Measurements from ENCODE around the gene ACTG1. TPM values are rescaled to one million over a fixed set of nuclear protein-coding genes. Genes with fewer than 3 reads are reported as not detected.

Gene ACTG1
- total and polyA plus RNA-seq, 2 donors (not counting 1 experiment from before 2014, with no cell fraction given), result 803 to 1,677 TPM

DNA sequence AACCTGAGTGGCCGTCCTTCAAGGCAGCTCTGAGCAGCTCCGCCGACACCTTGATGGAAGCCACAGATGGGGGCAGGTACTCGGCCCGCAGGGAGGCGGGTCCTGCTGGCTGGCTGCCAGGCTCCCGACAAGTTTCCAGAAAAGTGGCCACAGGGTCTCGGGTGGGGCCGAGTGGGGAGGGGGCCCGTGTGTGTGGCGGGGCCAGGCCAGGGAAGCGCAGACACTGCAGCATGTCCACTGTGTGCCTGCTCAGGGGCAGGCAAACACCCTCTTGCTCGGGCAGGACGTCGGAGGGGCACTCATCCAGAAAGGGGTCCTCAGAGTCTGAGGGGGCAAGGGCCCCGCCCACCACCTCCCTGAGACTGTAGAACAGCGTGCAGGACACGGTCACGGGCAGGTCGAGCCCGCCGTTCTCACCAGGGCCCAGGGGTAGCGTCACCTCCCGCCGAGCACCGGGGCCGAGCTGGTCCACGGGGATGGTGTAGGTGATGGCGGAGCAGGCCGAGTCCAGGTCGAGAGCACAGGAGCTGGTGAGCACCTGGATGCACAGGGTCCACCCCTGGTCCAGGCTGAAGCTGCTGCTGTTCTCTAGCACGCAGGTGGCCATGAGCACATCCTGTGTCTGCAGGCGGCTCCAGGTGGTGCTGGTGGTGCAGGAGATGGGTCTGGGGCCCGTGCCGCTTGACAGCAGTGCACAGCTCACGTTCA is 34.5 kb upstream of the ACTG1 start:
- Histone ChIP-seq H3K27me3 (replicated peaks in 1 of 4; ENCODE audit: control extremely low read depth in 1 of 4, control insufficient read depth in 3 of 4, insufficient read depth in 4 of 4, low read length in 3 of 4) (no peaks in the 10 kb centered on the region), H2AFZ (ENCODE audit: insufficient read depth, low read depth, low read length, poor library complexity, severe bottlenecking) (no peak overlapping the region), H3K4me2 (replicated peaks; ENCODE audit: low read depth, low read length, poor library complexity, severe bottlenecking) (no peak overlapping the region), H3K4me1 (ENCODE audit: control insufficient read depth in 2 of 2, insufficient read depth in 2 of 2, low read length in 2 of 2) (peaks cover 7 to 9% of the 10 kb centered on the region in 2 donors), H3K9me3 (ENCODE audit: control extremely low read depth in 1 of 3, control insufficient read depth in 2 of 3, insufficient read depth in 1 of 3, low read length in 2 of 3) (no peaks in the 10 kb centered on the region), H3K4me3 (ENCODE audit: control extremely low read depth in 1 of 5, extremely low read depth in 1 of 5, insufficient read depth in 1 of 5, low read depth in 2 of 5, low read length in 4 of 5) (no peak overlapping the region), H3K79me2 (ENCODE audit: control insufficient read depth, insufficient read depth, low read length) (peaks cover 40% of the 10 kb centered on the region), H4K20me1 (ENCODE audit: control insufficient read depth, insufficient read depth, low read length, poor library complexity, severe bottlenecking) (peaks cover 34% of the 10 kb centered on the region), H3K27ac (ENCODE audit: low read length in 2 of 2) (no peak overlapping the region), H3K9ac (ENCODE audit: low read length) (no peak overlapping the region), H3K36me3 (replicated peaks in 1 of 2; ENCODE audit: control extremely low read depth in 1 of 2, control insufficient read depth in 1 of 2, extremely low read depth in 1 of 2, insufficient read depth in 2 of 2, low read length in 1 of 2) (peaks cover 0 to 71% of the 10 kb centered on the region in 2 experiments)
- Mint-ChIP-seq H3K27ac (no peak overlapping the region), H3K4me1 (peaks cover 15% of the 10 kb centered on the region), H3K9me3 (ENCODE audit: insufficient read depth) (no peaks in the 10 kb centered on the region), H3K27me3 (no peaks in the 10 kb centered on the region), H3K4me3 (no peak overlapping the region)
- DNase-seq, result no peak
- 96% methylated on average over 36 of the region's 36 CpGs for WGBS (ENCODE audit: insufficient coverage)
- intact Hi-C loops (cut with micrococcal nuclease), result no loop called here
- ChIA-PET POLR2A (no interaction called here), CTCF (interaction anchor here (0.6 to 2.0 kb wide), 4 partner anchors 51 to 255 kb away, joined by 3 to 6 read pairs (median 3); no protein-coding TSS in a partner anchor)
- ATAC-seq (ENCODE audit: low read depth), result no peak
- no peak for TF ChIP-seq CTCF (IDR thresholded peaks at IDR 0.05)
- TF ChIP-seq EZH2 (IDR thresholded peaks at IDR 0.05; ENCODE audit: borderline replicate concordance, insufficient read depth, low read depth, low read length, poor library complexity, severe bottlenecking), result no peak

DNA sequence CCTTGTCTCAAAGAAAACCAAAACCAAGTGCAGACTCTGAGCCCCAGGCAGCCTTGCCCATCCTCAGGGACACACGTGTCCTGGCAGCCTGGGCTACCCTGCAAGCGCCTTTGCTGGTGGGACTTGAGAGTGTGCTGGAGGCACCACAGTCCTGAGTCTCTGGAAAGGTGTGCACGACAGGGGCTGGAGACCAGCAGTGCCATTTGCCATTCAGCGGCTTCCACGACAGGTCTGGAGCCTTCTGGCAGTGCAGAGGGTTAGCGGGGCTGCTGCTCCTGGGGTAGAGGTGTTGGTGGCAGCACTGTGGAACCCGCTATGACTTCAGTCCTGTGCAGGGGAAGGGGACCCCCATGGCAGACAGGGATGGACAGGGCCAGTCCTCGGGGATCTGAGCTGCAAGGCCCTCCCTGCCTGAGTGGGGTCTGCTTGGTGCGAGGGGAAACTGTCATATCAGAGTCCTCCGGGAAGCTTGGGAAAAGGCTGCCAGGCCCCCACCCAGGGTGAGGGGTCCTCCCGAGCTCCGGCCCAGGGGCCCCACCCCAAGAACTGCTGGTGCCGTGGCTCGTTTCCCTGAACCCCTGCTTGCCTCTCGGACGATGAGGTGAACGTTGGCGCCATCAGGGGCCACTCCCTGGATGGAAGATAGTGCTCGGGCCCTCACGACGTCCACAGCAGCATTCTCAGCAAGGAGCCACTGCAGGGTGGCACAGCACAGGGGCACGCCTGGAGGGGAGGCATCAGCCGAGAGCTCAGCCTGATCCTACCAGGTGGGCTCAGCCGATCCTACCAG is 32.8 kb upstream of the ACTG1 start:
- TF ChIP-seq EZH2 (IDR thresholded peaks at IDR 0.05; ENCODE audit: borderline replicate concordance, insufficient read depth, low read depth, low read length, poor library complexity, severe bottlenecking), result no peak
- no peak for TF ChIP-seq CTCF (IDR thresholded peaks at IDR 0.05)
- Histone ChIP-seq H3K36me3 (replicated peaks in 1 of 2; ENCODE audit: control extremely low read depth in 1 of 2, control insufficient read depth in 1 of 2, extremely low read depth in 1 of 2, insufficient read depth in 2 of 2, low read length in 1 of 2) (peaks cover 0 to 85% of the 10 kb centered on the region in 2 experiments), H3K4me3 (ENCODE audit: control extremely low read depth in 1 of 5, extremely low read depth in 1 of 5, insufficient read depth in 1 of 5, low read depth in 2 of 5, low read length in 4 of 5) (no peak overlapping the region), H3K4me1 (ENCODE audit: control insufficient read depth in 2 of 2, insufficient read depth in 2 of 2, low read length in 2 of 2) (no peaks in the 10 kb centered on the region), H3K9ac (ENCODE audit: low read length) (no peak overlapping the region), H3K9me3 (ENCODE audit: control extremely low read depth in 1 of 3, control insufficient read depth in 2 of 3, insufficient read depth in 1 of 3, low read length in 2 of 3) (no peaks in the 10 kb centered on the region), H3K27me3 (replicated peaks in 1 of 4; ENCODE audit: control extremely low read depth in 1 of 4, control insufficient read depth in 3 of 4, insufficient read depth in 4 of 4, low read length in 3 of 4) (no peaks in the 10 kb centered on the region), H3K79me2 (ENCODE audit: control insufficient read depth, insufficient read depth, low read length) (peaks cover 25% of the 10 kb centered on the region), H3K4me2 (replicated peaks; ENCODE audit: low read depth, low read length, poor library complexity, severe bottlenecking) (no peak overlapping the region), H3K27ac (ENCODE audit: low read length in 2 of 2) (no peak overlapping the region), H4K20me1 (ENCODE audit: control insufficient read depth, insufficient read depth, low read length, poor library complexity, severe bottlenecking) (peaks cover 28% of the 10 kb centered on the region), H2AFZ (ENCODE audit: insufficient read depth, low read depth, low read length, poor library complexity, severe bottlenecking) (no peak overlapping the region)
- 98% methylated on average over 24 of the region's 24 CpGs for WGBS (ENCODE audit: insufficient coverage)
- Mint-ChIP-seq H3K27me3 (no peaks in the 10 kb centered on the region), H3K4me1 (peaks cover 9% of the 10 kb centered on the region), H3K4me3 (no peak overlapping the region), H3K9me3 (ENCODE audit: insufficient read depth) (no peaks in the 10 kb centered on the region), H3K27ac (no peak overlapping the region)
- intact Hi-C loops (cut with micrococcal nuclease), result no loop called here
- POLR2A ChIA-PET, result no interaction called here
- CTCF ChIA-PET, result interaction anchor here (1.5 to 2.0 kb wide), 2 partner anchors 53 to 56 kb away, joined by 3 to 6 read pairs; no protein-coding TSS in a partner anchor
- DNase-seq, result no peak
- no peak for ATAC-seq (ENCODE audit: low read depth)

All from B cell (primary cell).